Colonic mucosa (tissue), 4 donors: Measurements from ENCODE around the gene NOS1AP. TPM values are rescaled to one million over a fixed set of nuclear protein-coding genes. Genes with fewer than 3 reads are reported as not detected.

Experiments used
- DNase-seq: peaks from one replicate; pipeline ENCODE4 v3.0.0-alpha.2; 2020
- H3K27ac ChIP-seq: fragments of 200-600 bp; one replicate; pipeline ENCODE4 v1.8.0; 2021
- H3K27me3 ChIP-seq: fragments of 200-600 bp; one replicate; pipeline ENCODE4 v1.8.0; 2021
- H3K36me3 ChIP-seq: fragments of 200-600 bp; one replicate; pipeline ENCODE4 v1.8.0; 2021
- H3K4me1 ChIP-seq: fragments of 200-600 bp; one replicate; pipeline ENCODE4 v1.8.0; 2021; ENCODE audit warnings: mild to moderate bottlenecking
- H3K4me3 ChIP-seq: fragments of 200-600 bp; one replicate; pipeline ENCODE4 v1.8.0; 2021
- H3K9ac ChIP-seq, 2 donors: one replicate each; pipeline ENCODE4 v1.7.0; 2013; ENCODE audit warnings: control low read depth in 2 of 2, low read depth in 2 of 2, low read length in 2 of 2
- H3K9me3 ChIP-seq: fragments of 200-600 bp; one replicate; pipeline ENCODE4 v1.8.0; 2021
- intact Hi-C: fragments of 100-400 bp; cut with DNase I; formaldehyde crosslinking; loops from one replicate; pipeline ENCODE4 v1.14.1; 2022
- total RNA-seq, 2 donors: library from RNA; stranded (reverse); fragmentation: NEBNext Ultra II Directional in 1 of 2; extraction: Animal tissue kit (Norgen Biotek cat#: 25700) in 1 of 2; gene quantifications; one replicate each; pipeline ENCODE4 v1.2.1, GENCODE V29; 2021
- TF ChIP-seq, protein P1 (sequence below): fragments of 200-600 bp; IDR thresholded peaks from one replicate; pipeline ENCODE4 v1.8.0; 2022; ENCODE audit warnings: antibody characterized with exemption, mild to moderate bottlenecking
- donor health status: healthy.
- donor health status: DM: no; HTN: no; CAD: no.
- donor health status: DM: no; HTN: no; CAD: no.

The NOS1AP gene
- total RNA-seq, 2 donors from 2014 or later: 9.0 to 14.4 TPM

- H3K4me1 ChIP-seq: no peaks in the 10 kb centered on the region
Measured at GRCh38 chr1:162333991-162334390, 264.5 kb downstream of the NOS1AP start.

GRCh38 chr1:162335126-162335525 lies 265.6 kb downstream of the NOS1AP start:
- no peaks in the 10 kb centered on the region for H3K4me1 ChIP-seq
- no peak for DNase-seq
- H3K9me3 ChIP-seq: no peaks in the 10 kb centered on the region
- intact Hi-C loops: no loop called here
- H3K27ac ChIP-seq: no peak overlapping the region
- no peaks in the 10 kb centered on the region for H3K27me3 ChIP-seq
- H3K4me3 ChIP-seq: no peak overlapping the region
- no peak overlapping the region for H3K9ac ChIP-seq
- TF ChIP-seq, protein P1, sequence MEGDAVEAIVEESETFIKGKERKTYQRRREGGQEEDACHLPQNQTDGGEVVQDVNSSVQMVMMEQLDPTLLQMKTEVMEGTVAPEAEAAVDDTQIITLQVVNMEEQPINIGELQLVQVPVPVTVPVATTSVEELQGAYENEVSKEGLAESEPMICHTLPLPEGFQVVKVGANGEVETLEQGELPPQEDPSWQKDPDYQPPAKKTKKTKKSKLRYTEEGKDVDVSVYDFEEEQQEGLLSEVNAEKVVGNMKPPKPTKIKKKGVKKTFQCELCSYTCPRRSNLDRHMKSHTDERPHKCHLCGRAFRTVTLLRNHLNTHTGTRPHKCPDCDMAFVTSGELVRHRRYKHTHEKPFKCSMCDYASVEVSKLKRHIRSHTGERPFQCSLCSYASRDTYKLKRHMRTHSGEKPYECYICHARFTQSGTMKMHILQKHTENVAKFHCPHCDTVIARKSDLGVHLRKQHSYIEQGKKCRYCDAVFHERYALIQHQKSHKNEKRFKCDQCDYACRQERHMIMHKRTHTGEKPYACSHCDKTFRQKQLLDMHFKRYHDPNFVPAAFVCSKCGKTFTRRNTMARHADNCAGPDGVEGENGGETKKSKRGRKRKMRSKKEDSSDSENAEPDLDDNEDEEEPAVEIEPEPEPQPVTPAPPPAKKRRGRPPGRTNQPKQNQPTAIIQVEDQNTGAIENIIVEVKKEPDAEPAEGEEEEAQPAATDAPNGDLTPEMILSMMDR: no peak
- H3K36me3 ChIP-seq: no peaks in the 10 kb centered on the region

More at GRCh38 chr1:162333991-162334390, 264.5 kb downstream of the NOS1AP start:
- H3K4me3 ChIP-seq: no peak overlapping the region
- TF ChIP-seq, protein P1: no peak
- H3K27me3 ChIP-seq: no peaks in the 10 kb centered on the region
- no peaks in the 10 kb centered on the region for H3K36me3 ChIP-seq
- H3K27ac ChIP-seq: no peak overlapping the region
- no peaks in the 10 kb centered on the region for H3K9me3 ChIP-seq
- intact Hi-C loops: no loop called here
- H3K9ac ChIP-seq: no peak overlapping the region
- no peak for DNase-seq

DNA sequence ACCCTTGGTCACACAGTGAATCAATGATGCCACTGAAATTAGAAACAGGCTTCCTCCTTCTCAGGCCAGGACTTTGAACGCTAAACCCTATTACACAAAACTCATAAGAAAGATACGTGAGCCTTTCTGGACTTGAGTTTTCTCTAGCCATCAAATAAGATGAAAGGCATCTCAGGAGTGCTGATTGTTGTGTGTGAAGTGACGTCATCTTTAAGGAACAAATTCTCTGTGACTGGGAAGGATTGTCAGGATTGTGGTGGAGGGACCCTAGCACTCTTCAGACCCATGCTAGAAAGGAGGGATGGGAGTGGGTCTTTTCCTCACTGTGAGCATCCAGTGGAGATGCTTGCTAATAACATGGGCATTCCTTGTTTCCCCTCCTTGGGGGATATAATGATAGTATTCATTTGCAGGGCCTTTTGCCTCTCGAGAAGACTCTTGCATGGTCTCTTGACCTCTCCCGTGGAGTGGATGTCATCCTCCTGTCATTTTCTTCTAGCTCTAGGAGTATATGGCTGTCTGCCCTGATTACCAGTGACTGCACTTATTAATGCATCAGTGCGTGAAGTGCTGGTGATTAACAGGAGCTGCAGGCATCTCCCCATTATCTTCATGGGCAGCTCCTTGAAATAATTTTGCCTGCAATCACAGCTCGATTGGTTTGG lies 267.3 kb downstream of the NOS1AP start:
- Histone ChIP-seq H3K4me1 (no peaks in the 10 kb centered on the region), H3K9ac (no peak overlapping the region), H3K9me3 (no peaks in the 10 kb centered on the region), H3K27me3 (no peaks in the 10 kb centered on the region), H3K4me3 (no peak overlapping the region), H3K36me3 (no peaks in the 10 kb centered on the region), H3K27ac (no peak overlapping the region)
- TF ChIP-seq, protein P1: no peak
- DNase-seq: no peak
- intact Hi-C loops: no loop called here

- no peak for DNase-seq
- no peak overlapping the region for H3K27ac ChIP-seq
- H3K9ac ChIP-seq: no peak overlapping the region
- intact Hi-C loops: no loop called here
- H3K36me3 ChIP-seq: no peaks in the 10 kb centered on the region
- H3K9me3 ChIP-seq: no peaks in the 10 kb centered on the region
- no peaks in the 10 kb centered on the region for H3K4me1 ChIP-seq
- H3K27me3 ChIP-seq: no peaks in the 10 kb centered on the region
- TF ChIP-seq, protein P1: no peak
- H3K4me3 ChIP-seq: no peak overlapping the region
Measured at GRCh38 chr1:162342452-162342983, 273.0 kb downstream of the NOS1AP start.

GRCh38 chr1:162343470-162343869 lies 274.0 kb downstream of the NOS1AP start:
- DNase-seq: no peak
- TF ChIP-seq, protein P1: no peak
- Histone ChIP-seq H3K27me3 (no peaks in the 10 kb centered on the region), H3K4me1 (no peaks in the 10 kb centered on the region), H3K36me3 (no peaks in the 10 kb centered on the region), H3K9ac (no peak overlapping the region), H3K9me3 (no peaks in the 10 kb centered on the region), H3K27ac (no peak overlapping the region), H3K4me3 (no peak overlapping the region)
- intact Hi-C loops: no loop called here
